GM21423 (cell line): ENCODE measurements around the gene IGLL5.
"Not testable (repeated sequence)": the region's sequence is repeated elsewhere in the genome, so short reads cannot be mapped to it uniquely, and the experiment has no call there.

ENCODE experiments used
- ATAC-seq: cut with Tn5 transposase; IDR thresholded peaks from one replicate; pipeline ENCODE4 v1.9.1; 2021; ENCODE audit warnings: mild to moderate bottlenecking, moderate library complexity; ENCODE audit not compliant: unreplicated experiment

The IGLL5 gene

GRCh38 chr22:22912988-22913253 is 25.3 kb downstream of the IGLL5 start:
- ATAC-seq: no peak

- no peak for ATAC-seq
Measured at GRCh38 chr22:22913989-22914388, 26.4 kb downstream of the IGLL5 start.

- ATAC-seq: no peak
Measured at GRCh38 chr22:22914726-22915669, 27.4 kb downstream of the IGLL5 start.

GRCh38 chr22:22915670-22916035 is 28.0 kb downstream of the IGLL5 start:
- ATAC-seq: no peak

- ATAC-seq: no peak
Measured at GRCh38 chr22:22916215-22916951, 28.8 kb downstream of the IGLL5 start.

- no peak for ATAC-seq
Measured at GRCh38 chr22:22916952-22917290, 29.3 kb downstream of the IGLL5 start.

- no peak for ATAC-seq
Measured at GRCh38 chr22:22917377-22917776, 29.8 kb downstream of the IGLL5 start.

GRCh38 chr22:22918297-22918965 is 30.8 kb downstream of the IGLL5 start:
- no peak for ATAC-seq

GRCh38 chr22:22919041-22919440 is 31.4 kb downstream of the IGLL5 start:
- ATAC-seq: no peak

GRCh38 chr22:22920104-22920654 is 32.6 kb downstream of the IGLL5 start:
- no peak for ATAC-seq

GRCh38 chr22:22920910-22921550 is 33.4 kb downstream of the IGLL5 start:
- ATAC-seq: no peak

- no peak for ATAC-seq
Measured at GRCh38 chr22:22921575-22921974, 34.0 kb downstream of the IGLL5 start.

- ATAC-seq: not testable (repeated sequence)
Measured at GRCh38 chr22:22922092-22922953, 34.7 kb downstream of the IGLL5 start.

GRCh38 chr22:22922954-22923319 is 35.3 kb downstream of the IGLL5 start:
- no peak for ATAC-seq

- no peak for ATAC-seq
Measured at GRCh38 chr22:22923379-22923778, 35.8 kb downstream of the IGLL5 start.

GRCh38 chr22:22923930-22924329 is 36.3 kb downstream of the IGLL5 start:
- ATAC-seq: no peak

GRCh38 chr22:22924369-22925145 is 36.9 kb downstream of the IGLL5 start:
- ATAC-seq: no peak

- ATAC-seq: no peak
Measured at GRCh38 chr22:22925146-22925804, 37.7 kb downstream of the IGLL5 start.

GRCh38 chr22:22925805-22926369 is 38.3 kb downstream of the IGLL5 start:
- ATAC-seq: no peak
